GM21526 (cell line): Measurements from ENCODE around the gene DGKI.

ENCODE experiments used
- ATAC-seq: cut with Tn5 transposase; IDR thresholded peaks from one replicate; pipeline ENCODE4 v1.9.1; 2021; ENCODE audit warnings: moderate library complexity; ENCODE audit not compliant: unreplicated experiment, low FRiP score

The DGKI gene

DNA sequence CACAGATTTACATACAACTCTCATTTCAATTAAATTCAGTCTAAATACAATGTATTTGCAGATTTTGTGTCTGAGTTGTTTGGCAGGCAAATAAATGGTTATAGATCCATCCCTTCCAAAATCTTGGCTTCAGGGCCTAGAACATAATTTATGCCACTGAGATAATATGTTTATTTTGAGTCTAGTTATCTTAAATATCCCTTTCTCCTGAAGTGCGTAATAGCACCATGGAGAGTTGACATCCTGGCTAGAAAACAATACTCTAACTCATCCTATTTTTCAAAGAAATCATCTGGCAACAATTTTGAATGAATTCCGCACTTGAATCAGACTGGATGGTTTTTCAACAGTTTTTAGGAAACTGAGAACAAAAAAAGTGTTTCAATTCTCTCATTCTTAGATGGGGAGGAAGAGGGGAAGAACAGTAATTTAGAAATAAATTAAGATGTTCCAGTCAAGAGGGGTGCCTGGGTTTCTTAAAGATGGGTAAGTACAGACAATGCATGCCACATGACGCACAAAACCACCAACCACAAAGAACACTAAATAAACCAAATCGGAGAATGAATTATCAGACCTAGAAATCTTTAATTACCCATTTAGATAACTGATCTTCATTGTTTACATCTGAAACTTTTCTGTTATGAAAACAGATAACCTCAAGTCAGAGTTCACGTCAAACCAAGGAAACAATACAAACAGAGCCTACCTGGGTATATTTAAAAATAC lies 274.6 kb downstream of the DGKI start:
- ATAC-seq: no peak

DNA sequence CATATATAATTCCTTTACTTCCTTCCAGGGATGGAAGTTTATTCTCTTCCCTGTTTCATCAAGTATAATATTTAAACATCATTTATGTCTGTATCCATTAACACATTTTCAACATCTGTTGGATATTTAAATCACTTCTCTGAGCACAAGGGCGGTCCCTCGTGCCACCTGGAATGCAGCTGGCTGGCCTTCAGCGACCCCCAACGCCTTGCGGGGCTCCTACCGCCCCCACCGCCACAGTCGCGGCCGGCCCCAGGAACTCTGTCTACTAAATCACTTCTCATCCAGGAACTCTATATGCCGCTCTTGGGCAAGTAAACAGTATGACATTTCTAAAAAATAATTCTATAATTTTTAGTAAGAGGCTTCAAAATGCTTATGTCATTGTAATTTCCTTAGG lies 282.1 kb downstream of the DGKI start:
- ATAC-seq: no peak

DNA sequence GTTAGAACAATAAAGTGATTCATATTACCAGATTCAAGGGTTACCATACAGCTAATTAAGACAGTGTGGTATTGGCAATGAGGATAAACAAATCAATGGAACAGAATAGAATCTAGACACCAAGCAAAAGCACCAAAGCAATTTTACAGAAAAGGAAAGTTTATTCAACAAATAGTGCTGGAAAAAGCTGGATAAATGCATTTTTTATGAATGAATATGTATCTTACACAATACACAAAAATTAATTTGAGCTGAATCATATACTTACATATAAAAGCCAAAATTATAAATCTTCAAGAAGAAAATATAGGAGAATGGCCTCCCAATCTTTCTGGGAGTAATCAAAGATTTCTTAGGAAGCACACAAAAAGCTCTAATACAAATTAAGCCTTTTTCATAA lies 282.8 kb downstream of the DGKI start:
- no peak for ATAC-seq

DNA sequence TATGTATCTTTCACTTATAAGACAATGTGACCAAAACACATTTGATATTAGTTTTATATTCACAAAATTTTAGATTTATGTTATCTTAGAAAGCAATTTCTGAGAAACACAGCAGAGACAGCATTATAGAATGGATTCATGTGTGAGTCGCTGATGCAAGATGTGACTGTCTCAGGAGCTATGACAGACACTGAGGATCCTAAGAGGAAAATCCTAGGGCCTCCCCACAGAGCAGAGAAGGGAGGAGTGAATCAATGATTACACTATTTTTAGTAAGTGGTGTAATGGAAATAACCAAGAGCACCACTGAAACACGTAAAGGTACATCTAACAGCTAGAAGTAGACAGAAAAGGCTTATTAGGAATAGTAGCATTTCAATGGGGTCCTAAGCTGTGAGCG lies 299.3 kb downstream of the DGKI start:
- no peak for ATAC-seq

DNA sequence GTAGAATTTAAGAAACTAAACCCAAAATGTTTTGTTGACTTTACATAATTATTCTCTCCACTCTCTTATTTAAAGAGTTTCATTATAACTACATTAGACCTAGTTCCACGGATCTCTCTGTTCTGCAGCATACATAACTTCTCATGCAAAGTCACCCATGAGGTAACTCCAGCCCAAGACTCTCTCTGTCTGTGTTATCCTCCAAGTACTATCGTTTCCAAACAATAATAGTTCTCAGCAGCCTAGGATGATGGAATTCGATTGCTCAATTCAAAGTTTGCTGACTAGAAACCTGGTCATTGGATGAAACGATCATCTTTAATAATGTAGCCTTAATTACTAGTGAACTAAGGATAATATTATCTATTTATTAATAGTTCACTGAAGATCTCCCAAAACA lies 300.1 kb downstream of the DGKI start:
- ATAC-seq: no peak

DNA sequence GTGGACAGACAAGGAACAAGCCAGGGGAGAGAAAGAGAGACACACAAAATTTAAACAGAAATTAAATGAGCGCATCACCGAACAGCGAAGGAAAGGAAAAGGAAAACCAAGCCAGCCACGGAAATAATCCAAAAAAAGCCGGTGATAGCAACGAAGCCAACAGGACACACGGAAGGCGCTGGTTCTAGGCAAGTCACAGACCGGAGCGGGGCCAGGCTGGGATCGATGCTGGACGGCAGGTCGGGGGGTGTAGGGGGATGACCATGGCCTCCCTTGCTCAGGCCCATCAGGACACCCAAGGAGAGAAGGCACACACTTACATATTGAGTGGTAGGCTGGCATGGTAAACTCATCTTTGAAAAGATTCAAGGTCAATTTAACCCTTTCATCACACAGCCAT lies 300.8 kb downstream of the DGKI start:
- no peak for ATAC-seq

DNA sequence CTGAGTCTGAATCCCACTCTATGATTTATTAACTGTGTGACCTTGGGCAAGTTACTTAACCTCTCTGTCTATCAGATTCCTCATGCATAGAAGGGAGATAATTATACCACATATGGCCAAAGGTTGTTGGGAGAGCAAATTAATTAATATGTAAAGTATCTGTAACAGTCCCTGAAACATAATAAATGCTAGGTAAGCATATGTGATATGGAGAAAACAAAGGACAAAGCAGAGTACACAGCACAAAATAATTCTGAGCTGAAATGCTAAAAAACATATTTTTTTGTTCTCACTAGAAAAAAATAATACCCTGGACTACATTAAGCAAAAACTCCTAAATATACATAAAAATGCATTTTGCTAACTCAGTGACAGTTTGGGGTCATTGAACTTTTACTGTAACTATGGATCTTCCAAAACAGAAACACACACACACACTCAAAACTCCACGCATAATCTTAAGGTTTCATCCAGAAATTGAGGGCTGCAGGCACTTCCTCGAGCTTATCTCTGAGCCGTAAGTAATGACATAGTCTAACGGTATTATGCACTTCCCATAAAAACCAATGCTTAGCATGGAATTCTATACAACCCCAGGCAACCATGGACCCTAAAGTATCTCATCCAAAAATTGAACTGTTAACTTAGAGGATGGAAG lies 301.6 kb downstream of the DGKI start:
- ATAC-seq: no peak

DNA sequence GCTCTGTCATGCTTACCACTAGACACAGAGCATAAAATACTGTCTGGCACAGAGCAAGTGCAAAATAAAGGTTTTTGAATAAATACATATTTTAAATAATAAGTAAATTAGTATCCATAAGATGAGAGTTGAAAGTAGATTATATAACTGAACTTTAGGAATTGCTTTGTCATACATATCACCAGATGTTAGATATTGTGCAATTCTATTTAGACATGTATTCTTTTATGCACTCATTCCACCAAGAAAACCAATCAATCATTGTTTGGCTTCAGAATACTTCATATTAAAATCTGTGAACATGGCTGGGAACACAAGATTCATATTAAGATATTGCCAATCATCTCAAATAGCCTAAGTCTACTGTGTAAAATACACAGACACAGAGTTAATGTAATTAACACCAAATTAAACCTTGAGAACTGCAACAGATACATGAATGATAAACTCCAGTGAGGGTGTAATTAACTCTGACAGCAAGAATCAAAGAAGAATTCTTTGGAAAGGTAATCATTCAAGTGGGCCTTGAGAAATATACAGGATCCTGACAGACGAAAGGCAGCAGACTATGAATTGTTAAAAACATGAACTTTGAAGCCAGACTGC lies 302.2 kb downstream of the DGKI start:
- ATAC-seq: no peak

DNA sequence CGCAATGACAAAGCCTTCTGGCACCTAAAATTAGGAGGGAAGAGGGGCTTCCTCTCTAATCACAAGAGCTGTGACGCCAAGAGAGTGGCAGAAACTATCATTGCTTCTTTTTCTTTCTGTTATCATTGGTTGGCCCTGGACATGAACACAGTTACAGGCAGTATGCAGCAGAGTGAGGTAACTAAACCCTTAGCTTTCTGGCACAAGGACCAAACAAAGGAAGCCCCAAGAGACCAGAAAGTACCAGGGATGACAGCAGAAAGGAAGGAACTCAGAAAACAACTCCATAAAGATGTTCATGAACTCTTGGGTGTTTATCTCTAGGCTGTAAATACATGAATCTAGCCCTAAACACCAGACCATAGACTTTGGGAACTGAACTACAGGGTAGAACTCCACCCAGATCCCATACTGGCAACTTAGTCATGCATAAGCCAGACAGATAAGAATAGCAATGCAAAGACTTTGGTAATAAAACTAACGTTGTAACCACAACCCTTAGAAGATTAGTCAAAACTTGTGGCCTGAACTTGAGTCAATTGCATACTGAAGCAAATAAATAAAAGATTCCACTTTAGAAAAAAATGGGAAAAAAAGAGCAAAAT lies 307.6 kb downstream of the DGKI start:
- no peak for ATAC-seq

DNA sequence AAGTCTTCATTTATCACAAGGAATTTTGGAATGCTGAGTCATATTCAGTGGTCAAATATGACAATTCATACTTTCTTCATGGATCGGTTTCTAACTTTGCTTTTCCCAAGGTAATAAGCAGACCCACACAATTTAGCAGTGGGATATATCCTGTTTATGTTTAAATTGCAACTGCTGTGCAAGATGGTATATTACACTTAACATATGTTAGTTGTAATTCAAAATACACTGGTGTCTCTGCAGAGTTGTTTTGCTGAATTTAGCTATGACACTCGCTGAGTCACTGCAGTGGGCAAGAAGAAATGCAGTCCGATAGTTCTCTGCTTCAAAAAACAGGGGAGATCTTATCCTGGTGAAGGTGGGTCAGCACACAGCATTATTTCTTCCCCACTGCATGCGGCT lies 308.4 kb downstream of the DGKI start:
- no peak for ATAC-seq

DNA sequence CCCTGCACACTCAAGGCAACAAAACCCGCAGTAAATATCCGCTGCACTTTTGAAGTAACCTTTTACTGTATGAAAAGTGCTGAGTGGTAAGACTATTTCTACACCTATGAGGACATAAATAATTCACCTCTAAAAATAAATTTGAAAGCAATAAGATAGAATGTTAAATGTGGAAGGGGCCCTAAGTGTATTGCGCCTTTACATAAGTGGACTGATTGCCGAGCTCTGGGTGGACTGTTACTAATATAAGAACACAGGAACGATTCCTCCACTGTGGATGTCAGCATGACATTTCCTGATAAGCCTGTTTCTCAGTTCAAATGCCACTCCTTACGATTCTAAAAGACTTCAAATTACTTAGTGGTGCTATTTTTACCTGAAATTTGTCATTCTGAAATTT lies 311.2 kb downstream of the DGKI start:
- ATAC-seq: no peak

DNA sequence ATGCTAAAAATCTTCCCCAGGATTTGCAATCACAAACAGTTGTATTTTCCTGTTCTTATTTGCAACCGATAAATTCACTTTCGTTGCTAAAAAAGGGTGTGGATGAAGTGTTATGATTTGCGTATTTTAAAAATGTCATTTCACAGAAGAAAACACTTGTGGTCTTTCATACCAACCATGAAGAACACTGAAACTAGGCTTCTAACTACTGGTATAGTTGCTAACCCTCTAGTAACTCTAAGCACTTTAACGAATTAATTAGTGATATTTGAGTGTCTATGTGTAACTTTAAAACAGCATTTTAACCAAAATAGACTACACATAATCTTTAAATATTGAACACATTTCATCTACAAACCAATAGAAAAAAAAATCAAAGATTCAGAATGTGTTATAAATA lies 315.1 kb downstream of the DGKI start:
- ATAC-seq: no peak

DNA sequence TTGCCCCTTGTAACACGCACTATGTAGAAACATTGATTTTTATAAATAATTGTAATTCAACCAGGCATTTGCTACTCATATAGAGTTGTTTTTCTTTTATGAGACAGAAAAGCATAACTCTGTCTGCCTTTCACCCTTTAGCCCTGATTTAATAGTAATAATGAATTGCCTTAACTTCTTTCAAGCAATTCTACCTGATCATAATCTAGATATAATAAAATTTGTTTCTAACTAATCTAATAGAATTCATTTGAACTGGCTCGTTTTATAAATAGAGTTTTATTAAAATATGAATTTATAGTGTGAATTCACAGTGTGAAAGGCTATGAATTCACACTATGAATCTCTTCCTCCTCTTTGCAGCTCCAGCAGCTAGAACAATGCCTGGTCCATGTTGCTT lies 319.1 kb downstream of the DGKI start:
- no peak for ATAC-seq

DNA sequence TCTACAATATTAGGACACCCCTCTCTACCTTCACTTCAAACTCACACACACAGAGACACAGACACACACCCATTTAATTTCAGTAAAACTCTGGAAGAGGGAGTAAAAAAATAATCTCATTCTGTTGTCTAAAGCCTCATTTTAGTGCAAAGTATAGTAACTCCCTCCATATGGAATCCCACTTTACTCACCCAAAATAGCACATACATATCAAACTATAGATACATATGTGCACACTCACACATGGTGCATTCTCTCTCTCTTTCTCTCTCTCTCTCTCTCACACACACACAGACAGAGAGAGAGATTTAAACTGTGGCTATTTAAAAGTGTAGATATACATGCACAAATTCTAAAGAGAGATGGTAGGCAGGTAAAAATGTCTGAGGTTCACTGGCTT lies 323.6 kb downstream of the DGKI start:
- no peak for ATAC-seq

DNA sequence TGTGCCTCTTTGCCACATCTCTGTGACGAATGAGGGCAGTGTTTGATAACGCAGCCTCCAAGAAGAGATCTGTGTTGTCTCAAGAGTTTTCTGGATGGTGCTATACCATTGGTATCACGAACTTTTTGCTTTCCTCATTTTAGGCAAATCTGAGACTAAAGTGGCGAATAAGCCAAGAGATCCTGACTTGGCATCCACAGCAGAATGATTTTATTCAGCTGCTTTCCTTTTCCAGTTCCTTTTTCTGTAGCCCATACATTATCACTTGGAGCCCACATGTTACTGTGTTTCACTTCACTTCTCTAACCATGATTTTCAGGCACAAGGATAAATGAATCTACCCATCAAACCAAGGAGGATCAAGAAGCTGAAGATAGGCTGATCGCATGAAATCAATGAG lies 325.3 kb downstream of the DGKI start:
- no peak for ATAC-seq

DNA sequence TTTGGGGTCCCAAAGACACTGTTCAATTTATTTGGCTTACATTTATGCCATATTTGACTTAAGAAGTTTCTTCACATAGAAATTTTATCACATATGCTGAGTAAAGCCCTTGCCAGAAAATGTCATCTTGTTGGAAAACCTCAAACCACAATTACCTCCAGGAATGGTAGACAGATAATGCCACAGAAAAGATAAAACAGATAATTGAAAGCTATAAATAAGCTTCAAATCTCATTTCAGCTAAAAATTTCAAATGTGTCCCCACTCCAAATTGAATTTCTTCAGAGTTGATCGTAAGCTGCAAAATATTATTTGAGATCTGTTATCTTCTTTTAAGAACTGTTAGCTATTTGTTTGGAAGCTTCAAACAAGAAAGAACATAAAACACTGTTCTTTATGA lies 326.8 kb downstream of the DGKI start:
- no peak for ATAC-seq

DNA sequence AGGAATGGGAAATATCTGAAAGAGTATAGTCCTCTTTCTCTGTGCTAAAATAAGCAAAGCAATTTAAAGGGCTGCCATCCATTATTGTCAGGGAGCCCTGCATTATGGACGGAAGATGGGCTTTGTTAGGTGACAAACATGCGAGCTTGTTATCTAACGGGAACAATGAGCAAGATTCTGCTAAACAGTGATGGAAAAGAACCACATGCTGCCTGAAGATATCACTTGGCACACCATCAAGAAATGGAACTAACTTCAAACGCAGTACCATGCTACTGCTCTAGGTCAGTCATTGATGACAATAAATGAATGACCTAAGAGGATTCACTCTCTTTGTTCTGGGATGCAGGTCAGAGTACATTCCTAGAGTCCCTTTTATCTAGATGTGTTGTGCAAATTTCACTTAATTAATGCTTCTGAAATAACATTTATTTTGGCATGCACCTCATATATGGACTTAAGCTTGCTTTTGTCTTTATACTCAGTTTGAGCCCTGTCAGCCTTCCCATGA lies 327.5 kb downstream of the DGKI start:
- ATAC-seq: no peak

DNA sequence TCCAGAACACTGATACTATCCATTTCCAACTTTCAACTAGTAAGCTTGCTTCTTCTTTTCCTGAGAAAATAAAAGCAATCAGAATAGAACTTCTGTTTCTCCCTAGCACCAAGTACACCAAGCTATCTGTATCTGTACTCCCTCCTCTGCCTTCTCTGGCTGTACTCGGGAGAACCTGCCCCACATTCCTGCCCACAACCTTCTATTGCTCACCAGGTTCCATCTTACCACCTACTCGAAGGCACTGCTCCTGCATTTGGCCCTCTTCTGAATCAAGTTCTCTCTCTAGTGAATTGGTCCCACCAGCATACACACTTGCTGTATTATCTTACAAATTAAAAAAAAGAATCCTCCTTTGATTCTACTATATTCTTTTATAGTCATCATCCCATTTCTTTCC lies 333.7 kb downstream of the DGKI start:
- ATAC-seq: no peak

DNA sequence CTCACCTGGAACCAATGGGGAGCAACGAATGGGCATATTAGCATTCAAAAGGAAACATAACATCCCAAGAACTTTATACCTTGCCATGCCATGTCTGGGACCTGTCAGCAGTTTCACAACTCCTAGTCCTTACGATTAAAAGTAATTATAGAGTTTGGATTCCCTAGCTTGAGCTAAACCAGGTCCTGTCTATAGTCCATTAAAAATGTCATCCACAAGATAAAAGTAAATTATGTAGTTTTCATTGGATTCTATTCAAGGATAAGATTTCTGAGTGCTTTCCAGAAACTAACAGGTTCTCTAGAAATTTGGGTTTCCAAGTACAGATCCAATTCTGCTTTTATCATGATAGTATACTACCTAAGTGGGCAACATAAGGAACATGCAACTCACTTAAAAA lies 339.7 kb downstream of the DGKI start:
- ATAC-seq: no peak

DNA sequence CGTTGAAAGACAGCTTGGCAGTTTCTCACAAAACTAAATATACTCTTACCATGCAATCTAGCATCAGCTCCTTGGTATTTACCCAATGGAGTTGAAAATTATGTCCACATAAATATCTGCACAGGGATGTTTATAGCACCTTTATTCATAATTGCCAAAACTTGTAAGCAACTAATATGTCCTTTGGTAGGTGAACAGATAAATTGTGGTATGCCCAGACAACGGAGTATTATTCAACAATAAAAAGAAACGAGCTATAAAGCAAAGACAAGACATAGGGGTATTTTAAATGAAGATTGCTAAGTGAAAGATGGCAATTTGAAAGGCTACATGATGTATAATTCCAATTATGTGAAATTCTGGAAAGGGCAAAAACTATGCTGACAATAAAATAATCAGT lies 340.7 kb downstream of the DGKI start:
- no peak for ATAC-seq

DNA sequence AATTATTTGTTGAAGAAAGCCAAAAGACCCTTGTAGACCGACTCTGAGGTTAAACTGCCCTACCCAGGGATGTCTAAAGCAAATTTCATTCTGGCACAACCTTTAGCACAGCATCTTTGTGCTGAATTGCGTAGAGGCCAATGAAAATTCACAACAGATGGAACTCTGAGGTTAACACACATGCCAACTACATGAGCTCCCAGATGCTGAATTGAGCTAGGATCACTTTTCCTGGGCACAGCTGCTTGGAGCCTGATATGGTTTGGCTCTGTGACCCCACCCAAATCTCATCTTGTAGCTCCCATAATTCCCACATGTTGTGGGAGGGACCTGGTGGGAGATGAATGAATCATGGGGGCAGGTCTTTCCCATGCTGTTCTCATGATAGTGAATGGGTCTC lies 345.2 kb downstream of the DGKI start:
- ATAC-seq: no peak

DNA sequence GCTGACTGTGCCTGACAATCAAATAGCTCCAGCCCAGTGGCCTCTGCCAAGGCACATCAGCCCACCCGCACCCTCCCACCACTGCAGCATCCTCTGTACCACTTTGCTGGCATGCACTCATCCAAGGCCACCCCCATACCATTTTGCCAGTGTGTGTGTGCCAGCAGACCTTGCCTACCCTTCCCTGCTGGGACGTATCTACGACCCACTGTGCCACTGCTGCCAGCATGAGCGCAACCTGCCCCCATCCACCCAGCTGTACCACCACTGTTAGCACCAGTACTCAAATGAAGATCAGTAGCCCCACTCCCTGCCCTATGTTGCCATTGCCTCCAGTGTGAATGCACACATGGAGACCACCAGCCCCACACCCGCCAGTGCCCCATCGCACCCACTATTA lies 353.9 kb downstream of the DGKI start:
- ATAC-seq: no peak
